AG10803 (cell line): Measurements from ENCODE around the gene FNIP2.

Experiments
- DNase-seq: peaks from one replicate; pipeline ENCODE4 v3.0.0; 2010; ENCODE audit warnings: low read depth
- H3K4me3 ChIP-seq: 2 replicates; pipeline ENCODE4 v1.5.1; 2011; ENCODE audit warnings: mild to moderate bottlenecking, low read length, control low read depth
- CTCF ChIP-seq: conservative IDR thresholded peaks from 2 replicates; pipeline ENCODE4 v1.5.1; 2011; ENCODE audit warnings: mild to moderate bottlenecking, low read length, control low read depth, inconsistent platforms

Gene FNIP2

DNA sequence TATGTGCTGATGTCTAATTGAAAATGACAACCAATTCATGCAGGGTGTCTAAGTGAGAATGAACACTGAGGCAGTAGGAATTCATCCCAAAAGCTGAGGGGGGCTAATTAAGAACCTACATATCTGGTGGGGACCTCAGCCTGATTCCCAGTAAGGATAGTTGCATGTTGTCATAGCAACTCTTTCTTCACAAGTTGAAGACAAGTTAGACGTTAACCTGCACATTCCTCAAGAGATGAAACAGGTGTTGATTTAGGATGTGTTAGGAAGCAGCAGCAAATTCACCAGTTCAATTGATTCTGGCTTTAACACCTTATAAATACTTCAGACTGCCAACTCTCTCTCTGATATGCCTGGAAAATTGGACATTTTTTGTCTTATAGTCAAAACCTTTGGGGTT lies 7.3 kb downstream of the FNIP2 start:
- no peak for TF ChIP-seq CTCF
- no peak overlapping the region for H3K4me3 ChIP-seq
- DNase-seq, result no peak

DNA sequence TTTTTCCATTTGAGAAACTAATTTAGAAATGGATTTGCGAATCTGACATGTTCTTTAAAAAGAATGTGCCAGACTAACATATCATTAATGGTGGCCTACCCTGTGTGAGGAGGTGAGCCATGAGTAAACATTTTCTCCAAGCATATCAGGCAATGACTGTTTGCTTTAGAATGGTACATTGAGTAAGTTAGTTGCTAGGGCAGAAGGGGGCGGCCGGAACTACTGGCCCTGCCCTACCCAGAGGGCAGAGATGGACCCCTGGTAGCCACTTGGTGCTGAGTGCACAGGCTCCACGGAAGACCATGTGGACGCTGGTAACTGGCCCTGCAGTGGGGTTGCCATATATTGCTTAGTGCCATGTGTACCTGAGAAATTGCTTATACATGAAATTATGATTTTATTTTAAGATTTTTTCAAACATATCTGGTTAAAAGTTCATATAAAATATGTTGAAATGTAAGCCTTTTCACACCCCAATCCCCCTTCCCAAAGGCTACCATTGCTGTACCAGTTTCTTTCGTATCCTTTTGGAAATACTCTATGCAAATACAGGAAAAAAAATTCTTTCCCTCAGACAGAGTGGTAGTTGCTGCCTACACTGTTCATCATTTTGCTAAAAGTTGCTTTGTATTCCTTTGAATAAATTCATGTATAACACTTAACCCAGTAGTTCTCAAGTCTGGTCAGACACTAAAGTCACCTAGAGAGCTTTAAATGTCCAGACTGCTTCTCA lies 8.8 kb downstream of the FNIP2 start:
- no peak for TF ChIP-seq CTCF
- no peak overlapping the region for H3K4me3 ChIP-seq
- no peak for DNase-seq

DNA sequence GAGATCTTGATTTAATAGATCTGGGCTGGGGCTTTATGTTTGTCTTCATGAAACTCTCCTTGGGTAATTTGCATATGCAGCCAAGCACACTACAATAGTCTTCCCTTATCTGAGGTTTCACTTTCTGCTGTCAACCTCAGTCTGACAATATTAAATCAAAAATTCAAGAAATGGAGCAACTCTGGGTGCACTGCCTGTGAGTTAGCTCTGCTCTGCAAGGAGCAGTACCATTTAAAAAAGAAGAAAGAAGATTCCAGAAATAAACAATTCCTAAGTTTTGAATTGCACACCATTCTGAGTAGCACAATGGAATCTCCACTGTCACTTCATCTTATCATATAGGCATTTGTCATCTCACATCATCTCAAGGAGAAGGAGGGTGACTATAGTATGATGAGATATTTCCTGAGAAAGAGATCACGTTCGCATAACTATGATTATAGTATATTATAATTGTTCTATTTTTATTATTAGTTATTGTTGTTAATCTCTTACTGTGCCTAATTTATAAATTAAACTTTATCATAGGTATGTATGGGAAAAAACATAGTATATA lies 9.4 kb downstream of the FNIP2 start:
- DNase-seq, result no peak
- no peak overlapping the region for H3K4me3 ChIP-seq
- TF ChIP-seq CTCF, result no peak

- no peak for TF ChIP-seq CTCF
- H3K4me3 ChIP-seq, result no peak overlapping the region
- DNase-seq, result no peak
Observed at GRCh38 chr4:158778712-158779111, 9.9 kb downstream of the FNIP2 start.

DNA sequence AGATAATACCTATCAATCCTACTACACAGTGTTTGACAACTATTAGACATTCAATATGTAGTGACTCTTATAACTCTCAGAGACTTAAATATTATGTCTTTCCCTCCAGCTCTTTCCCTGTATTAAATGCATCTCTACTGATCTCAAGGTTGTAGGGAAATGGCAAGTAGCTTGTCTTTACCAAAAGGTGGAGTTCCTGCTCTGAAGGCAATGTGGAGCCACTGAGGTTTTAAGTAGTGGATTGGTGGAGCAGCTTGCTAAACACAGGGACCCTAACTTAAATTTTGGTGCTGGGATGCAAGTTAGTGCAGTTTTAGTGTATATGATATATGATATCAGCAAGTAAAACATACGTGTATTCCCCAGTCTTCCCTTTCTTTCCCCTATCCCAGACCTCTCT lies 13.1 kb downstream of the FNIP2 start:
- no peak for TF ChIP-seq CTCF
- no peak overlapping the region for H3K4me3 ChIP-seq
- no peak for DNase-seq

DNA sequence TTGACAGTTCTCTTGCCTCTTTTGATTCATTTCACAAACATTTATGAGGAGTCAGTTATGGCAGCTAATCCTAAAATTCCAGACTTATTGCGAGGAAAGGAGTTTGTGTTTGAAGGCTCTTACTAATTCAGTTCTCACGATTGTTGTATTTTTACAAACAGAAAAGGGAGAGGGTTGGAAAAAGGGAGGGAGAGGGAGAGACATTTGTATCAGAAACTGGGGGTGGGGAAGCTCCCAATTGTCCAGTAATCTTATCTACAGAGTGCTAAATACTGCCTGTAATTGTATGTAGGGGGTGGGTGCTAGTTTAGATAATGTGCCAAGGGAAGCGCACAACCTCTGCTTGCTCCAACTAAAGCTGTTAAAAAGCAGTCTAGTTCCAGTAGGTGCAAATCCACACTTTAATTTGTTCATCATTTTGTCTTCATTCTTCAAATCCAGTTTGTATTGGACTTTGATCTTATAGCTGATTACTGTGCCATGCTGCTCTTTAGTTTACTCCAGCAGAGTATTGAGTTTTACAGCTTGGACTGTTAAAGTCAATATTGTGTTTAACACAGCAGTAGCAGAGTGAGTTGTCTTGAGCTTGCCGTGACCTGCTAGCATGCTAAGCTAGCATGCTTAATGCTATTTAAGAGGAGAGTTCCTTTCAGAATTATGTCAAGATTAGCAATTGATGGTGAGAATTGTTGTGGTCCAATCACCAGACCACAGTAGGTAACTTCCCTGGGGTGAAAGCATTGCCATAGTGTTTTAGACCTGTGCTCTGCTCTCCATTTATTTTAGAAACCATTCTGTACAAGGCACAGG lies 13.9 kb downstream of the FNIP2 start:
- DNase-seq, result peak; percentile 56
- H3K4me3 ChIP-seq, result no peak overlapping the region
- TF ChIP-seq CTCF, result no peak

- TF ChIP-seq CTCF, result no peak
- DNase-seq, result peak; percentile 60
- no peak overlapping the region for H3K4me3 ChIP-seq
Observed at GRCh38 chr4:158783785-158784184, 15.0 kb downstream of the FNIP2 start.
